ENCODE data around the gene IMPDH1. TPM values are rescaled to one million over a fixed set of nuclear protein-coding genes. Genes with fewer than 3 reads are reported as not detected.

The IMPDH1 gene
- polyA plus RNA-seq, 2 of the 4 experiments (the other 2 are of a cell fraction): 55.4 to 65.4 TPM

- Histone ChIP-seq H3K27ac (no peak overlapping the region), H3K9me3 (no peaks in the 10 kb centered on the region), H3K4me1 (no peaks in the 10 kb centered on the region), H3K4me3 (no peak overlapping the region), H3K4me2 (no peak overlapping the region)
- WGBS (ENCODE audit: missing lambda C conversion rate): 96% methylated on average over 10 of the region's 11 CpGs
- FAIRE-seq (no peak), ATAC-seq (no peak), DNase-seq (ENCODE audit: low read depth in 1 of 2, low spot score in 1 of 2) (no peak)
- ChIA-PET POLR2A (no interaction called here), CTCF (interaction anchor here (11.7 to 38.8 kb wide), 4 partner anchors 8 to 51 kb away, joined by 120 to 800 read pairs (median 491); partner anchors contain the start of gene RBM28)
- no peak for TF ChIP-seq KDM5A (IDR thresholded peaks at IDR 0.05)
- TF ChIP-seq E2F6 (IDR thresholded peaks at IDR 0.05; ENCODE audit: borderline replicate concordance, low read depth): no peak
- no peak for TF ChIP-seq CHD2 (IDR thresholded peaks at IDR 0.05; ENCODE audit: low read length, partially characterized antibody)
- no peak for TF ChIP-seq MYC (IDR thresholded peaks at IDR 0.05; ENCODE audit: borderline replicate concordance, low read length)
- TF ChIP-seq CTCF (IDR thresholded peaks at IDR 0.05): no peak
- no peak for TF ChIP-seq KDM1A (IDR thresholded peaks at IDR 0.05; ENCODE audit: low read depth)
- no peak for TF ChIP-seq HMGXB4 (CRISPR knock-in tag; IDR thresholded peaks at IDR 0.05; ENCODE audit: borderline replicate concordance)
- TF ChIP-seq ZFP36 (IDR thresholded peaks at IDR 0.05; ENCODE audit: borderline replicate concordance, partially characterized antibody): no peak
- TF ChIP-seq RFX5 (IDR thresholded peaks at IDR 0.05): no peak
These were observed 13.4 kb downstream of the IMPDH1 start for GRCh38 chr7:128396357-128396756.

GRCh38 chr7:128395748-128396147 is 14.0 kb downstream of the IMPDH1 start:
- ATAC-seq (no peak), DNase-seq (ENCODE audit: low read depth in 1 of 2, low spot score in 1 of 2) (no peak), FAIRE-seq (no peak)
- no peaks in the 10 kb centered on the region for H3K4me1 ChIP-seq
- ChIA-PET CTCF (interaction anchor here (11.7 to 38.8 kb wide), 4 partner anchors 7 to 50 kb away, joined by 120 to 800 read pairs (median 491); partner anchors contain the start of gene RBM28), POLR2A (no interaction called here)
- no peak overlapping the region for H3K27ac ChIP-seq
- no peaks in the 10 kb centered on the region for H3K9me3 ChIP-seq
- no peak for TF ChIP-seq RCOR1 (IDR thresholded peaks at IDR 0.05; ENCODE audit: low read depth, low read length)
- no peak for TF ChIP-seq ESRRA (IDR thresholded peaks at IDR 0.05; ENCODE audit: borderline replicate concordance, low read length)
- no peak for TF ChIP-seq KDM5A (IDR thresholded peaks at IDR 0.05)
- TF ChIP-seq TFCP2L1 (CRISPR knock-in tag; IDR thresholded peaks at IDR 0.05): no peak
- no peak for TF ChIP-seq JUNB (IDR thresholded peaks at IDR 0.05)
- TF ChIP-seq MAZ (IDR thresholded peaks at IDR 0.05; ENCODE audit: borderline replicate concordance, low read depth, low read length): no peak
- no peak for TF ChIP-seq HOXB13 (CRISPR knock-in tag; IDR thresholded peaks at IDR 0.05; ENCODE audit: low read depth)
- TF ChIP-seq EP300 (IDR thresholded peaks at IDR 0.05): no peak
- TF ChIP-seq ELK1 (IDR thresholded peaks at IDR 0.05; ENCODE audit: low read depth, low read length): no peak
- TF ChIP-seq SREBF2 (IDR thresholded peaks at IDR 0.05): no peak
- TF ChIP-seq JUN (IDR thresholded peaks at IDR 0.05): no peak
- TF ChIP-seq BHLHE40 (IDR thresholded peaks at IDR 0.05; ENCODE audit: low read depth, low read length): no peak
- TF ChIP-seq NFE2L2 (conservative IDR thresholded peaks at IDR 0.05; ENCODE audit: low read length): no peak
- TF ChIP-seq HES2 (IDR thresholded peaks at IDR 0.05): no peak
- no peak for TF ChIP-seq RAD21 (conservative IDR thresholded peaks at IDR 0.05 in 1 of 2, IDR thresholded peaks at IDR 0.05 in 1 of 2)
- TF ChIP-seq CBX2 (IDR thresholded peaks at IDR 0.05; ENCODE audit: borderline replicate concordance, low read depth): no peak
- no peak overlapping the region for H3K4me3 ChIP-seq
- WGBS (ENCODE audit: missing lambda C conversion rate): 90% methylated on average over 3 of the region's 3 CpGs
- no peak overlapping the region for H3K4me2 ChIP-seq
